ENCODE results near the gene UBA52. TPM values are rescaled to one million over a fixed set of nuclear protein-coding genes. Genes with fewer than 3 reads are reported as not detected.
"Not testable (repeated sequence)": the region's sequence is repeated elsewhere in the genome, so short reads cannot be mapped to it uniquely, and the experiment has no call there.

Gene UBA52
- total and polyA plus RNA-seq, 9 donors: 1,127 to 1,404 (median 1,266) TPM

- 27% methylated on average over 12 of the region's 21 CpGs for WGBS (ENCODE audit: insufficient coverage)
- Histone ChIP-seq H3K4me1 (ENCODE audit: control insufficient read depth, insufficient read depth, low read length) (peaks cover 38% of the 10 kb centered on the region), H3K9me3 (replicated peaks; ENCODE audit: control insufficient read depth, low read depth, low read length) (no peaks in the 10 kb centered on the region), H3K4me3 (ENCODE audit: low read length) (no peak overlapping the region), H3K27ac (ENCODE audit: low read length) (no peak overlapping the region), H3K36me3 (ENCODE audit: control insufficient read depth, insufficient read depth, low read length) (peaks cover 5% of the 10 kb centered on the region), H3K27me3 (ENCODE audit: control insufficient read depth, insufficient read depth, low read length) (peaks cover 55% of the 10 kb centered on the region)
- DNase-seq: peak; percentile 51
Observed at GRCh38 chr19:18596752-18597157, 25.1 kb downstream of the UBA52 start.

DNA sequence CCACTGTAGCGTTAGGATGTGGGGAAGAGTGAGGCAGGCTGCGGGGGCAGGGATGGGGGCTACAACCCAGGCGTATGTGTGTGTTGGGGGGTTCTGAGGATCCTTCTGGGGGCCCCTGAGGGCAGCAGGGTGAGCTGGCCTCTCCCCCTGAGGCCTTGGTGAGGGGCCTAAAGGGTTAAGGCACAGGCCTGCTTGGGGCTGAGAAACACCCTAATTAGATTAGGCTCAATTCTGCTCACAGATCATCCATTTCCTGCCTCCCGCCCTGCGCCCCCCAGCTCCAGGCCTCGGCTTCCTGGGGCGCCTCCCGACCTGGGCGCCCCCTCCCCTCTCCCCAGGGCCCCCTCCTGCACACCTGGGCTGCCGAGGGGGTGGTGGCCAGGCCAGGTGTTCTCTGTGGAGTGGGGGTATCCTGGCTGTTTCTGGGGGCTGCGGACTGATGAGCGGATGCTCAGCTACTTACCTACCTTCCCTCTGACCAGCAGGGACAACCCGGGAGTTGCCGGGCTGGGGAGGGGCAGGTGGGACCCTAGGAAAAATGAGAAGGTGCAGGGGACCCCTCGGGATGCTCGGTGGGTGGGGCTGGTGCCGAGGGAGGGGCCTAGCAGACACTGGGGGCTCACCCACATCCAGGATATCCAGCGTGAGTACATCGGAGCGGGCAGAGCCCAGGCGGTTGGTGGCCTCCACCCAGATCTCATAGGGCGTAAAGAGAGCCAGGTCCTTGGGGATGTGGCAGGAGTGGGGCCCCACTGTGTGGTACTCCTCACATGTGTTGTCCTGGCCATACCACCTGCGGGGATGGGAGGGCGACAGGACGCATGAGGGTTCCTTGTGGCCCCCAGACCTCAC, 26.4 kb downstream of the UBA52 start:
- WGBS (ENCODE audit: insufficient coverage): 62% methylated on average over 8 of the region's 25 CpGs
- Histone ChIP-seq H3K9me3 (replicated peaks; ENCODE audit: control insufficient read depth, low read depth, low read length) (no peaks in the 10 kb centered on the region), H3K27ac (ENCODE audit: low read length) (no peak overlapping the region), H3K36me3 (ENCODE audit: control insufficient read depth, insufficient read depth, low read length) (no peaks in the 10 kb centered on the region), H3K4me3 (ENCODE audit: low read length) (no peak overlapping the region), H3K27me3 (ENCODE audit: control insufficient read depth, insufficient read depth, low read length) (peaks cover 68% of the 10 kb centered on the region), H3K4me1 (ENCODE audit: control insufficient read depth, insufficient read depth, low read length) (peaks cover 35% of the 10 kb centered on the region)
- no peak for DNase-seq

DNA sequence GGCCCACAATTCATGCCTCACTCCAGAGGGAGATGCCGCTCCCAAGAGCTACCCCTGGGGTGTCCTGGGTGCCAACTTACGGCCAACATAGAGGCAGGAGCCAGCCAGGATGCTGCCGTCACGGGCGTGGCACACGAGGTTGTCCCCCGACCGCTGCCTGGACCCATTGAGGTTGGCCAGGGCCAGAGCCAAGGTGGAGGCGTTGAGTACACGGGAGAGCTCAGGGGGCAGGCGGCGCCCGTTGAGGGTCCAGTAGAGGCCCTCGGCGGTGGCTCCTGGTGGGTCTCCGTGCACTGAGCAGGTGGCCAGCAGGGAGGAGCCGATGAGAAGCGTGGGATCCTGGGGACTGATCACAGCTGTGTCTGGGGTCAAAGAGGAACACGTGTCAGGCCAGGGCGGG, 27.8 kb downstream of the UBA52 start:
- 82% methylated on average over 18 of the region's 20 CpGs for WGBS (ENCODE audit: insufficient coverage)
- no peak overlapping the region for H3K4me3 ChIP-seq (ENCODE audit: low read length)
- peaks cover 43% of the 10 kb centered on the region for H3K4me1 ChIP-seq (ENCODE audit: control insufficient read depth, insufficient read depth, low read length)
- H3K9me3 ChIP-seq (replicated peaks; ENCODE audit: control insufficient read depth, low read depth, low read length): no peaks in the 10 kb centered on the region
- no peak overlapping the region for H3K27ac ChIP-seq (ENCODE audit: low read length)
- no peak for DNase-seq
- H3K27me3 ChIP-seq (ENCODE audit: control insufficient read depth, insufficient read depth, low read length): peaks cover 80% of the 10 kb centered on the region
- no peaks in the 10 kb centered on the region for H3K36me3 ChIP-seq (ENCODE audit: control insufficient read depth, insufficient read depth, low read length)

GRCh38 chr19:18600692-18601397, 29.2 kb downstream of the UBA52 start:
- Histone ChIP-seq H3K4me1 (ENCODE audit: control insufficient read depth, insufficient read depth, low read length) (peaks cover 38% of the 10 kb centered on the region), H3K27me3 (ENCODE audit: control insufficient read depth, insufficient read depth, low read length) (peaks cover 82% of the 10 kb centered on the region)
- DNase-seq; H3K27ac ChIP-seq (ENCODE audit: low read length); H3K9me3 ChIP-seq (replicated peaks; ENCODE audit: control insufficient read depth, low read depth, low read length); H3K36me3 ChIP-seq (ENCODE audit: control insufficient read depth, insufficient read depth, low read length); H3K4me3 ChIP-seq (ENCODE audit: low read length): not testable (repeated sequence)
- WGBS (ENCODE audit: insufficient coverage): 90% methylated on average over 10 of the region's 15 CpGs

DNA sequence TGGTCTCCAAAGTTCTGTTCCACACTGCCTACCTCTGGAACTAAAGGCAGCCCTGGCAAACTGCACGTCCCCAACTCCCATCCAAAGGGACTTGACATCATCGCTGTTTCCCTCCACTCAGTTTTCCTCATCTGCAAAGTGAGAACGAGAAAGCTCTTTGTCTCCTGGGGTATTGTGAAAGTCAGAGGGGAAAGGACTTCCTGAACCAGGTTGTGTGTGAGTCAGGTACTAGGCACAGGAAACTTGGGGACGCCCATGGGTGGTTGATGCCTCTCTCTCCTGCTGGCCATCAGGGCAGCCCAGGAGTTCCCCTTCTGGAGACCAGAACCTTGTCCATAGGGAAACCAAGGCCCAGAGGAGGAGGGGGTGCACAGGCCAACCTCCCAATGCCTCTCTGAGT, 30.2 kb downstream of the UBA52 start:
- Histone ChIP-seq H3K27me3 (ENCODE audit: control insufficient read depth, insufficient read depth, low read length) (peaks cover 79% of the 10 kb centered on the region), H3K9me3 (replicated peaks; ENCODE audit: control insufficient read depth, low read depth, low read length) (no peaks in the 10 kb centered on the region), H3K36me3 (ENCODE audit: control insufficient read depth, insufficient read depth, low read length) (no peaks in the 10 kb centered on the region), H3K27ac (ENCODE audit: low read length) (no peak overlapping the region), H3K4me1 (ENCODE audit: control insufficient read depth, insufficient read depth, low read length) (peaks cover 37% of the 10 kb centered on the region), H3K4me3 (ENCODE audit: low read length) (no peak overlapping the region)
- 78% methylated on average over 1 of the region's 4 CpGs for WGBS (ENCODE audit: insufficient coverage)
- DNase-seq: no peak

DNA sequence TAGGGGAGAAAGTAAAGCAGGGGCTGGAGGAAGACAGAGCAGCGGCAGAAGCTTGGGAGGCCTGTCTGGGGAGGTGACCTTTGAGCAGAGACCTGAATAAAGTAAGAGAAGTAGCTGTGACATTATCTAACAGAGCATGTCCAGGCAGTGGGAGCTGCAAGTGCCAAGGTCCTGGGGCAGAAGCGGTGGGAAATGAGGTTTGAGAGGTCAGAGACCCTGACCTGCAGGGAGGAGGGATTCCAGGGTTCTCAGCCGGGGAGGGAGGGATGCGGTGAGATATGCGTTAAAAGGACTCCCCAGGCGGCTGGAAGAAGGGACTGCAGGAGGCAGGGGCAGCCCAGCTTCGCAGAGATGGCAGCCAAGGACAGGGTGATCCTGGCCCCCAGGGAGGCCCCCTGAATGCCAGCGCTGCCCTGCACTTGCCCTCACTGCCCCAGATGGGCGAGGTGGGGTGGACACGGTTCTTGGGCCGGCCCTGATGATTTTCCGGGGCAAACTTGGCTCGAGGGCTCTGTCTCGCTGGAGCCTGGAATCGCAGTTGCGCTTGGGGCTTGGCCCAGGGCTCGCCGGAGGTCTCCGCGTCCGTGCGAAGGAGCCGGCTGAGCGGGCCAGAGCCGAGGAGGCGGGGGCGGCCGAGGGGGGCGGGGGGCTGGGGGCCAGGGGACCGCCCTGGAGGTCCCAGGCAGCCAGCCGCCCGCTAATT, 31.7 kb downstream of the UBA52 start:
- no peaks in the 10 kb centered on the region for H3K36me3 ChIP-seq (ENCODE audit: control insufficient read depth, insufficient read depth, low read length)
- H3K4me3 ChIP-seq (ENCODE audit: low read length): no peak overlapping the region
- H3K4me1 ChIP-seq (ENCODE audit: control insufficient read depth, insufficient read depth, low read length): peaks cover 41% of the 10 kb centered on the region
- DNase-seq: no peak
- H3K27me3 ChIP-seq (ENCODE audit: control insufficient read depth, insufficient read depth, low read length): peaks cover 81% of the 10 kb centered on the region
- WGBS (ENCODE audit: insufficient coverage): 6% methylated on average over 31 of the region's 32 CpGs
- no peaks in the 10 kb centered on the region for H3K9me3 ChIP-seq (replicated peaks; ENCODE audit: control insufficient read depth, low read depth, low read length)
- no peak overlapping the region for H3K27ac ChIP-seq (ENCODE audit: low read length)

DNA sequence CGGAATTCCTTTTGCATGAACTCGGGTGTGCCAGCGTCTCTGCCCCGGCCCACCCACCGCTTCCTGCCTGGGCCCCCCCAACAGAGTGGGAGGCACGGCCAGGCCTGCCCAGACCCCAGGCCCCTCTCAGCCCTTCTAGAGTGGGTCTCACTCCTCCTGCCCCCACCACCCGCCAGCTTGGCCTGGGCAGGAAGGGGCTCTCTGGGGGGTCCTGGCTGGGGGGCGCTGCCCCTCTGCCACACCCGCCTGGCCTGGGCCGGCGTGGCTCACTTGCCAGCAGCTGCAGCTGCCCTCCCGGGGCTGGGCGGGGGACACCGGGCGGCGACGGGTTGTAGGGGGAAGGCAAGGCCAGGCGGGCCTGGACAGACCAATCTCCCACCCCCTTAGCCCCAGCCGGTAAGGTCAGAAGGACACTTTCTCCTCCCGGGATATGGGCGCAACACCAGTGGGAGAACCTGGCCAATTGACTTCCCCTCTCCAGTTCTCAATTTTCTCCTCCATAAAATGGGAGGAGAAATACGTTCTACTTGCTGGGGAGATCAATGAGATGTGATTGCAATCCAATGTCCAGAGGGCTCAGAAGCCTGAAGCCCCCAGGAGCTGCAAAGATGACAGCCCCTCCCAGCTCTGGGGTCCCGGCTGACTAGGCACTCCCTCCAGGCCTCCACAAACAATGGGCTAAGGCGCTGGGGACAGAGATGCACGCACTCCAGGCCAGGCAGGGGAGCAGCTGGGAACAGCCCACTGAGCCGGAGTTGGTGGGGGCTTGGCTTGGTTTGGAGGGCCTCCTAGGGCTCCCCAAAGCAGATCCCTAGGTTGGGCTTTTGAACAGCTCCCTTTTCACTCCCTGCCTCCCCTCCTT, 32.5 kb downstream of the UBA52 start:
- H3K4me1 ChIP-seq (ENCODE audit: control insufficient read depth, insufficient read depth, low read length): peaks cover 36% of the 10 kb centered on the region
- no peaks in the 10 kb centered on the region for H3K36me3 ChIP-seq (ENCODE audit: control insufficient read depth, insufficient read depth, low read length)
- no peak overlapping the region for H3K4me3 ChIP-seq (ENCODE audit: low read length)
- no peaks in the 10 kb centered on the region for H3K9me3 ChIP-seq (replicated peaks; ENCODE audit: control insufficient read depth, low read depth, low read length)
- no peak overlapping the region for H3K27ac ChIP-seq (ENCODE audit: low read length)
- peaks cover 82% of the 10 kb centered on the region for H3K27me3 ChIP-seq (ENCODE audit: control insufficient read depth, insufficient read depth, low read length)
- no peak for DNase-seq
- WGBS (ENCODE audit: insufficient coverage): 4% methylated on average over 8 of the region's 26 CpGs

DNA sequence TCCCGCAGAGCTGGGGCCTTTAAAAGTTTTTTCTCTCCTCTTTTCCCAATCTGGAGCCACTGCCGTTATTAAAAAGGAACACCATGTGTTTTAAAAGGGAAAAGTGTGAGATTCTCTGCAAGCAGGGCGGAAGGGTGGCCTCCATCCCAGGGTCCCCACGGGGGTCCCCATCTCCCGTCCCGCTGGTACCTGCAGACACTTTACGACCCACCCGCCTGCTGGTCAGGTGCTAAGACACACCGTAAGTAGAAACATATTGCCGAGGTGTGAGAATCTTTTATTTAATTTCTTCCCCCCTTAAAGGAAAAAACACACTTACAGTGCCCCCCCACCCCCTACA, 33.1 kb downstream of the UBA52 start:
- no peak for DNase-seq
- H3K4me3 ChIP-seq (ENCODE audit: low read length): no peak overlapping the region
- H3K9me3 ChIP-seq (replicated peaks; ENCODE audit: control insufficient read depth, low read depth, low read length): no peaks in the 10 kb centered on the region
- no CpG with 5 or more reads among the region's 10 CpGs for WGBS (ENCODE audit: insufficient coverage)
- H3K4me1 ChIP-seq (ENCODE audit: control insufficient read depth, insufficient read depth, low read length): peaks cover 36% of the 10 kb centered on the region
- peaks cover 82% of the 10 kb centered on the region for H3K27me3 ChIP-seq (ENCODE audit: control insufficient read depth, insufficient read depth, low read length)
- H3K27ac ChIP-seq (ENCODE audit: low read length): no peak overlapping the region
- H3K36me3 ChIP-seq (ENCODE audit: control insufficient read depth, insufficient read depth, low read length): no peaks in the 10 kb centered on the region

DNA sequence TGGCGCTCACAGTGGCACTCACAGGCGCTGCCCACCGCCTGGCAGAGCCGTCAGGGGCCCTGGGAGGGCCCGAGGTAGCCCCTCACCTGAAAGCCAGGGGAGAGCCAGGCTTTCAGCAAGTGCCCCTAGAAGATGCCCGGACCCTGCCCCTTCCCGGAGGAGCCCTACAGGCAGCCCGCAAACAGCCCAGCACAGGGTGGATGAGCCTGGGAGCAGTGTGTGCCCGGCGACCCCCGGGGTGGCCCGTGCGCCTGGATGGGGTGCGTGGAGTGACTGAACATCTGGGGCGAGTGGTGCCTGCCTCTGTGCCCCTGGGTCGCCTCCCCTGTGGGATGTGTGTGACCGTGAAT, 33.5 kb downstream of the UBA52 start:
- no peaks in the 10 kb centered on the region for H3K9me3 ChIP-seq (replicated peaks; ENCODE audit: control insufficient read depth, low read depth, low read length)
- no peak for DNase-seq
- no peak overlapping the region for H3K4me3 ChIP-seq (ENCODE audit: low read length)
- peaks cover 85% of the 10 kb centered on the region for H3K27me3 ChIP-seq (ENCODE audit: control insufficient read depth, insufficient read depth, low read length)
- 13% methylated on average over 17 of the region's 17 CpGs for WGBS (ENCODE audit: insufficient coverage)
- H3K36me3 ChIP-seq (ENCODE audit: control insufficient read depth, insufficient read depth, low read length): no peaks in the 10 kb centered on the region
- H3K27ac ChIP-seq (ENCODE audit: low read length): no peak overlapping the region
- H3K4me1 ChIP-seq (ENCODE audit: control insufficient read depth, insufficient read depth, low read length): peaks cover 36% of the 10 kb centered on the region

All from muscle of leg (tissue), 11 donors.